ENCODE measurements around the gene MEF2B.

Gene MEF2B

DNA sequence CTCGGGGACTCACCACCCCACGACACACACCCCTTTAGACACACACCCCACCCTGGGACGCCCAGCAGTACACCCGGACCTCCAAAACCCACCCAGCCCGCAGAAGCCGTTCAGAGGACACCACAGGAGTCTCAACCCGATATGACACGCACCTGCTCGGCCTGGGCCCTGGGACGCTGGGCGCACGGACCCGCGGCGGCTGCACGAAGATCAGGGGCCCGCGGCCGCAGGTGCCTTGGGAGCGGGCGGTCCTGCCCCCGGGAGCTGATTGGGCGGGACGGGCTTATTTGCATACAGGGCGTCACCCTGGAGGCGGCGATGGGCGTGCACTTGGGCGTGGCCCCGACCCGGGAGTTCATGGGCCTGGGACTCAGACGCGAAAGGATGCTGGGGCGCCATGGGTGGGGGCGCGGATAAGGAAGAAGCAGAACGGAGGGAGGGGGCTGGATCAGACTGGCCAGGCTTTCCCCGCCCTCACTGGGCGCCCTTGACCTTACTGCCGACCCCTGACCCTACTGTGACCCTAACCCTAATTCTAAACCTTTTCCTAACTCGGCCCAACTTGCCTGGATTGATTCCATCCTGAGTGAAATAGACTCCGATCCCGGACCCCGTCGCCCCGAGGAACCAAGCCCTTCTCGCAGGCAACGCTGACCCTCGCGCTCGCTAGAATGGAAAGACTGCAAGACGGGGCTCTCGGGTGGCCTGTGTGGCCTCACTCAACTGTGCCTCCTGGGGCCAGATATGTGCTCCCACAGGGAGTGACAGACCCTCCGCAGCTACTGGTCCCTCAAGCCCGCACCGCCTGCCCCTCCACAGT is at the start of gene MEF2B:
MEF2B (minus strand) TSS at position 211 of the 820 bp plus-strand sequence. CDS start 19,528 bp downstream, outside the sequence.
- DNase-seq (ENCODE audit: low read depth in 1 of 2, low spot score in 1 of 2): peak; percentile 86 to 89
- TF ChIP-seq JUND (IDR thresholded peaks at IDR 0.05; ENCODE audit: low read depth): no peak
- in situ Hi-C loops (cut with HindIII; ENCODE audit: low pct_unique_long_range_greater_than_20kb, low sequenced_read_pairs): no loop called here

DNA sequence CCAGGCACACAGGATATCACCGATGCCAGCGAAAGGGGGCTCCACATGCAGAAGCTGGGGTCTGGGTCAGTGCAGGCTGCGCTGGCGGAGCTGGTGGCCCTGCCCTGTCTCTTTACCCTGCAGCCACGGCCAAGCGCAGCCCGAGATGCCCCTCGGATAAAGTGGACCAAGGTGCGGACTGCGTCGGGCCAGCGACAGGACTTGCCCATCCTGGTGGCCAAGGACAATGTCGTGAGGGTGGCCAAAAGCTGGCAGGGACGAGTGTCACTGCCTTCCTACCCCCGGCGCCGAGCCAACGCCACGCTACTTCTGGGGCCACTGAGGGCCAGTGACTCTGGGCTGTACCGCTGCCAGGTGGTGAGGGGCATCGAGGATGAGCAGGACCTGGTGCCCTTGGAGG is 48.8 kb upstream of the MEF2B start:
- in situ Hi-C loops (cut with HindIII; ENCODE audit: low pct_unique_long_range_greater_than_20kb, low sequenced_read_pairs): no loop called here
- DNase-seq (ENCODE audit: low read depth in 1 of 2, low spot score in 1 of 2): no peak
- TF ChIP-seq JUND (IDR thresholded peaks at IDR 0.05; ENCODE audit: low read depth): no peak

DNA sequence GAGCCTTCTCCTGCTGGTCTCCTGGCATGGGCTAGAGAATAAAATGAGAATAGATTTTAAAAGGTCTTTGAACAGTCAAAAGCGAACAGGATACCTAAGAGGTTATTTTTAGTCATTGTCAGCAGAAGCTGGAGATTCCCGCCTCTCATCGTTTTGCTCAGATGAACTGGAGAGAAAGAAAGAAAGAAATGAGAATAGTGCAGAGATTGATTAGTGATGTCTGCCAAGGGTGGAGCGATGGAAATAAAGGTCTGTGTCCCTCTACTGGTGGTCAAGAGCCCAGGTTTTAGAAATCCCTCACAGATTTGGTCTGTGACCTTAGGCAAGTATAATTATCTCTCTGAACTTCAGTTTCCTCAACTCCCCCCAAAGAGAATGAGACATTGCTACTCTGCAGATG is 47.0 kb upstream of the MEF2B start:
- in situ Hi-C loops (cut with HindIII; ENCODE audit: low pct_unique_long_range_greater_than_20kb, low sequenced_read_pairs): no loop called here
- TF ChIP-seq JUND (IDR thresholded peaks at IDR 0.05; ENCODE audit: low read depth): no peak
- peak in 1 of 2 experiments; percentile 83 for DNase-seq (ENCODE audit: low read depth in 1 of 2, low spot score in 1 of 2)

DNA sequence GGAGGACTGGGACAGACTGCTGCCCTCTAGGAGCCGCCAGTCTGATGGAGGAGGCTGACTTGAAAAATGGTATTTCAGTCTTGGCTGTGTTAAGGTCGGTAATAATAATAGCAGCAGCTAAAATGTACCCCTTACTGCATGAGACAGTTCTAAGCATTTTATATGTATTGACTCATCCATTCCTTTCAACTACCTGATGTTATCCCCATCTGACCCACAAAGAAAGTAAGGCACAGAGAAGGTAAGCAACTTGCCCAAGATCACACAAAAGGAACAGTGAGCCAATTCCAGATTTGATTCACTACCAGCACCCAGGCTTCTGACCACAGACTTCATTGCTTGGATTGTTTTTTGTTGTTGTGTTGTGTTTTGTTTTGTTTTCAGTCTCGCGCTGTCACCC is 45.7 kb upstream of the MEF2B start:
- TF ChIP-seq JUND (IDR thresholded peaks at IDR 0.05; ENCODE audit: low read depth): no peak
- in situ Hi-C loops (cut with HindIII; ENCODE audit: low pct_unique_long_range_greater_than_20kb, low sequenced_read_pairs): no loop called here
- no peak for DNase-seq (ENCODE audit: low read depth in 1 of 2, low spot score in 1 of 2)

DNA sequence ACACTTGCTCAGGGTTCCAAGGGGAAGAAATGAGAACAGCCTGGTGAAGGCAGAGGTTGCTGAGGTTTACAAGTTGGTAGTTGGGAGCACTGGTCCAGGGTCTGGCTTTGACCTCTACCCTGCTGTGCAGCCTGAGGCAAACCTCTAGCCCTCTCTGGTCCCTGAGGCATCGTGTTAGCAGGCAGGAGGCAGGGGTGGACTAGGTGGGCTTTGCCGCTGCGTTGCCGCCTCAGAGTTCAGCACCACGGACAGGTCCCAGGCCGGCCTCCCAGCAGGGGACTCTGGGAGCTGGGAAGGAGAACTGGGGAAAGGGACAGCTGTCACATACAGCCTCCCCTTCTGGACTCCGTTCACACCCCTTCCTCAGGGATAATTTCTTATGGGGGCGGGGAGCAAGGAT is 44.8 kb upstream of the MEF2B start:
- TF ChIP-seq JUND (IDR thresholded peaks at IDR 0.05; ENCODE audit: low read depth): no peak
- in situ Hi-C loops (cut with HindIII; ENCODE audit: low pct_unique_long_range_greater_than_20kb, low sequenced_read_pairs): no loop called here
- peak; percentile 37 to 66 for DNase-seq (ENCODE audit: low read depth in 1 of 2, low spot score in 1 of 2)

DNA sequence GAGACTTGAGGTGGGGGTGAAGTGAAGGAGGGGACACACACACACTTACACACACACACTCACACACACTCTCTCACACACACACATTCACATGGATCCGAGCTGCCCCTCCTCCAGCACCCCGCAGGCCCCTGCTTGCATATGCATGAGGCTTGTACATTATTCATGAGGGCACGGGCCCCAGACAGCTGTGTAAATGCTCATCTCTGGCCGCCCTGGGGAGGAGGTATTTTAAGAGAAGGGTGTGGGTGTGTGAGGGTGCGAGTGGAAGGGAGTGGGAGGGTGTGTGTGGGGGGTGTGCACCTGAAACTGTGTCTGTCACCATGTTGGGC is 44.1 kb upstream of the MEF2B start:
- DNase-seq (ENCODE audit: low read depth in 1 of 2, low spot score in 1 of 2): no peak

DNA sequence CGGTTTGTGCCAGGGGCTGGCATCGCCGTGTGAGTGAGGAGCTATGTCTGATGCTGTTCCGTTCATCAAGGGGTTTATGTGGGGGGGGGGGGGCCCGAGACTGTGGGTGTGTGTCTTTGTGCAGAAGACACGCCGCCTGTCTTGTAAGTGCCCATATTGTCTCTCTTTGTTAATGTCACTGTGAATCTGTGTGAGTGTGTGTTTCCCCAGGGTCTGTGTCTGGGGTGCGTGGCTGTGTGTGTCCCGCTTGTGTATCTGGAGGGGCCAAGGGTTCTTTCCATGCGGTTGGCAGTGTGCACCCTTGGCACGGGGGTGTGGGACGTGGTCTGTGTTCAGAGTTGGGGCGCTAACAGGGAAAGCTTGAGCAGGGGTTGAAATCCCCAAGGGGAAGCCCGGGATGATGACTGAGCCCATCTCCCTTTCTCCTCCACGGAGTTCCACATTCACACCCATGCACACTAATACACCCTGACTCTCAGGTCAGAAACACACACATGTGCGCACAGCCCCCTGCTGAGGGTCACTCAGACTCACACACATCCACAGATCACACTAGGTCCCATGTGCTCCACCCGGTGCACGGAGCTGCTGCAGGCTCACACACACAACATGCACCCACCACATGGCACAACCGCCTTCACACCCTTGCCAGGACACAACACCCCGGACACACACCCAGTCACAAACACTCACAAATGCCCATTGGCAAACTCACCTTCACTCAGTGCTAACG is 43.5 kb upstream of the MEF2B start:
- in situ Hi-C loops (cut with HindIII; ENCODE audit: low pct_unique_long_range_greater_than_20kb, low sequenced_read_pairs): no loop called here

More for the DNA sequence above, 44.1 kb upstream of the MEF2B start:
- in situ Hi-C loops (cut with HindIII; ENCODE audit: low pct_unique_long_range_greater_than_20kb, low sequenced_read_pairs): no loop called here
- no peak for TF ChIP-seq JUND (IDR thresholded peaks at IDR 0.05; ENCODE audit: low read depth)

DNA sequence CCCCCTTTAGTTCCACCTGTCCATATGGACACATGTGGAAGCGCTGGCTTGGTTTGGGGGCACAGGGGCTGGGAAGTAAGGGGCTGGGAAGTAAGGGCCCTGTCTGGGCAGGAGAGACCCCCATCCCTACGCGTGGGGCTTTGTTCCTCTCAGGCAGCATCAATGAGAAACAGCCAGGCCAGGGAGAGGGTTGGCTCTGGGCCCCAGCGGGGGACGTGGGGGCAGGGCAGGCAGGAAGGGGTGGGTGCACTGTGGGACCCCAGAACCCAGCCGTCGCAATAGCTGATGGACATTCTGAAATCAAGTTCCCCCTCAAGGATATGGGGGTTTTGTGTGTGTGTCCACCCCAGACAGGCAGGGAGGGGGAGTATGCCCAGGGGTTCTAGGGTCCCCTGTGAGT is 42.9 kb upstream of the MEF2B start:
- TF ChIP-seq JUND (IDR thresholded peaks at IDR 0.05; ENCODE audit: low read depth): no peak
- in situ Hi-C loops (cut with HindIII; ENCODE audit: low pct_unique_long_range_greater_than_20kb, low sequenced_read_pairs): no loop called here
- DNase-seq (ENCODE audit: low read depth in 1 of 2, low spot score in 1 of 2): no peak

More for the DNA sequence above, 43.5 kb upstream of the MEF2B start:
- DNase-seq (ENCODE audit: low read depth in 1 of 2, low spot score in 1 of 2): no peak
- no peak for TF ChIP-seq JUND (IDR thresholded peaks at IDR 0.05; ENCODE audit: low read depth)

DNA sequence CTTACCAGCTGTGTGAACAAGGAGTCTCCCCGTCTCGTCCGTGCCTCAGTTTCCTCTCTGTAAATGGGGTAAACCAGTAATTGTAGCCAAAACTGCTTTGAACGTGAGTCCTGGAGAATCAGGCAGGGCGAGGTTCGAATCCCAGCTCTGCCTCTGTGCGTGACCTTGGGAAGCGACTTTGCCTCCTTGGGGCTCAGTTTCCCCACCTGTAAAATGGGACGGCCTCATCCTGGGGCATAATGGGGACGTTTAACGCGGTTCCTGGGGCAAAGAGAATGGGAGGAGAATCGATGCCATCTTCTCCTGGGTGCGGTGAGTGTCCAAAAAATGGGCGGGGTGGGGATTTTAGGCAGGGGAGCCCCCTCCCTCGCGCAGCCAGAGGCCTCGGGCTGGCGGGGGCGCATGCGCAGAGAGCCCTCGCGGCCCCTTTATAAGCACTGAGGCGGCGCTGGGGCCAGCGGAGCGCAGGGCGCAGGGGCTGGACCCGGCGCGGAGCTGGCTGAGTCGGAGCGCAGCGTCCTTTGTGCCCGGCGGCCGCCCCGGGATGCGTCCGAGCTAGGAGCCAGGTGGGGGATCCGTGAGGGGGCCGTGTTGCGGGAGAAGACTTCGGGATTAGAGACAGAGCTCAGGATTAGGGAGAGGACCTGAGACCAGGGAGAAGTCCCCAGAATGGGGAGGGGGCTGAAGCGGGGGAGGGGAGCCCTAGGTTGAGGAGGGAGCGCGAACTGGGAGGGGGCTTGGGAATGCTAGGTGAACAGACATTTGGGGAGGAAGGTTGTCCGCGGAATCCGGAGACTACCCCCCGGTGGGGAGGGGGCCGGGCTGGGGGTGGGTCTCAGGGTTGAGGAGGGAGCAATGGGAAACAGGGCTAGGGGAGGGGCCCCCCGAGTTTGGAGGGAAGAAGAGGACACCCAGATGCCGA is 41.7 kb upstream of the MEF2B start, which contains the start of gene NCAN:
NCAN (plus strand) TSS at position 460 of the 922 bp plus-strand sequence. CDS start 4,996 bp downstream, outside the sequence.
- DNase-seq (ENCODE audit: low read depth in 1 of 2, low spot score in 1 of 2): no peak
- in situ Hi-C loops (cut with HindIII; ENCODE audit: low pct_unique_long_range_greater_than_20kb, low sequenced_read_pairs): no loop called here
- TF ChIP-seq JUND (IDR thresholded peaks at IDR 0.05; ENCODE audit: low read depth): no peak

DNA sequence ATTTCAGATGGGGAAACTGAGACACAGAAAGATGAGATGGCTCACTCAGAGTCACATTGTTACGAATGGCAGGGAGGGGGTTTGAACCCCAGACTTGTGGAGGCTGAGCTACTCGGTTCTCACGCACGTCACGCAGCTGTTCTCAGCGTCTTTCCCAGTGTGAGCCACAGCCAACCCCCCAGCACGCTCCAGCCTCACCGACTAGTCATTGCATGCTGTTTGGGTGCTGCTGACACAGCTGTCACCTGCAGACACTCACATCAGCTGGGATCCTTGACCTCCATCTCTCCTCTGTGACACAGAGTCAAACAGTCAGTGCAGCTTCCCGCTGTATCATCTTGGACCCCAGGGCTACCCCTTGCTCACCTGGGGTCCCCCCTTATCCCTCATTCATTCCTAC is 39.3 kb upstream of the MEF2B start:
- no peak for TF ChIP-seq JUND (IDR thresholded peaks at IDR 0.05; ENCODE audit: low read depth)

DNA sequence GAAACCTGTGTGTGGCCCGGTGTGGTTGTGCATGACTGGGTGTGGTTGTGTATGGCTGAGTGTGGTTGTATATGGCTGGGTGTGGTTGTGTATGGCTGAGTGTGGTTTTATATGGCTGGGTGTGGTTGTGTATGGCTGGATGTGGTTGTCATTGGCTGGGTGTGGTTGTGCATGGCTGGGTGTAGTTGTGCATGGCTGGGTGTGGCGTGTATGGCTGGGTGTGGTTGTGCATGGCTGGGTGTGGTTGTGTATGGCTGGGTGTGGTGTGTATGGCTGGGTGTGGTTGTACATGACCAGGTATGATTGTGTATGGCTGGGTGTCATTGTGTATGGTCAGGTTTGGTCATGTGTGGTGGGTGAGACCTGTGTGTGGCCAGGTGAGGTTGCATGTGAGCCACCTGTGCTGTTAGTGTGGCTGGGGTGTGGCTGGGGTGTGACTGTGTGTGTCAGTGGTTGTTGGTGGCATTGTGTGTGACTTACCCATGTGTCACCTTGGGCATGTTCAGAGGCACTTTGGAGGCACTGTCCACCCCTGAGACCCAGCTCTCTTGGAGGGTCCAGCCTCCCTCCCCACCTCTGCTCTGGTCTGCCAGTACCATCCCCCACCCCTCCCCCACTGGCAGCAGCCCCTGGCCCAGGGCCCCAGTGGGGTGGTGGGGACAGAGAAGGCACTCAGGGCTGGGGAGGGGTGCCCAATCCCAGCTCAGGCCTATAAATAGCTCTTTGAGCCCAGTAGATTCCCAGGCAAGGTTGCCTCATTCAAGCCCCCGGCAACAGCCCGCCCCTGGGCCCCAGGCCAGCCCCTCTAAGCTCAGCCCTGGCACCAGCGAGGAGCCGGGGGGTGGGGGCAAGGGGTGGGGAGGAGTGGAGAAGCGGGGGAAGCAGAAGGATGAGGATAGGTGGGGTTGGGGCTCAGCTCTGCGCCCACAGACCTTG is 37.8 kb upstream of the MEF2B start:
- in situ Hi-C loops (cut with HindIII; ENCODE audit: low pct_unique_long_range_greater_than_20kb, low sequenced_read_pairs): no loop called here
- DNase-seq (ENCODE audit: low read depth in 1 of 2, low spot score in 1 of 2): no peak
- no peak for TF ChIP-seq JUND (IDR thresholded peaks at IDR 0.05; ENCODE audit: low read depth)

More for the DNA sequence above, 39.3 kb upstream of the MEF2B start:
- DNase-seq (ENCODE audit: low read depth in 1 of 2, low spot score in 1 of 2): no peak
- in situ Hi-C loops (cut with HindIII; ENCODE audit: low pct_unique_long_range_greater_than_20kb, low sequenced_read_pairs): no loop called here
